Subcutaneous abdominal adipose tissue (tissue), 5 donors: Measurements from ENCODE around the gene BHLHE40.

Experiments
- H3K27ac ChIP-seq: one replicate; pipeline ENCODE4 v1.7.0; 2013; ENCODE audit warnings: low read depth, mild to moderate bottlenecking, inconsistent platforms, low read length, moderate library complexity
- H3K27me3 ChIP-seq, 5 donors: one replicate each; pipeline ENCODE4 v1.7.0; 2013; ENCODE audit warnings: low read length in 5 of 5, inconsistent platforms in 1 of 5; ENCODE audit not compliant: control insufficient read depth in 5 of 5, insufficient read depth in 4 of 5
- H3K36me3 ChIP-seq, 5 donors: one replicate each; pipeline ENCODE4 v1.7.0; 2013; ENCODE audit warnings: low read length in 5 of 5; ENCODE audit not compliant: control insufficient read depth in 5 of 5, insufficient read depth in 5 of 5
- H3K4me1 ChIP-seq, 5 donors: one replicate each; pipeline ENCODE4 v1.7.0; 2013; ENCODE audit warnings: low read length in 5 of 5, mild to moderate bottlenecking in 3 of 5, moderate library complexity in 1 of 5; ENCODE audit not compliant: control insufficient read depth in 5 of 5, insufficient read depth in 5 of 5
- H3K4me3 ChIP-seq, 5 donors: one replicate each; pipeline ENCODE4 v1.7.0; 2013; ENCODE audit warnings: low read length in 5 of 5, low read depth in 1 of 5
- H3K9ac ChIP-seq, 5 donors: one replicate each; pipeline ENCODE4 v1.7.0; 2013; ENCODE audit warnings: low read length in 5 of 5, mild to moderate bottlenecking in 4 of 5, moderate library complexity in 3 of 5
- H3K9me3 ChIP-seq, 5 donors: one replicate each; pipeline ENCODE4 v1.7.0; 2013; ENCODE audit warnings: low read length in 5 of 5; ENCODE audit not compliant: control insufficient read depth in 5 of 5
- donor health status: healthy.
- donor health status: healthy.
- donor health status: healthy.
- donor health status: healthy.
- donor health status: healthy.

Gene BHLHE40

GRCh38 chr3:4982773-4983738 is 3.8 kb downstream of the BHLHE40 start:
- Histone ChIP-seq H3K27ac (peak overlapping the region; percentile 100), H3K36me3 (peaks cover 3 to 31% (median 13%) of the 10 kb centered on the region in 5 donors), H3K27me3 (no peaks in the 10 kb centered on the region), H3K9me3 (no peaks in the 10 kb centered on the region), H3K4me1 (peaks cover 19 to 81% (median 71%) of the 10 kb centered on the region in 5 donors), H3K9ac (peak overlapping the region; percentile 17 to 77 (median 60)), H3K4me3 (peak overlapping the region; percentile 52 to 97 (median 80))

DNA sequence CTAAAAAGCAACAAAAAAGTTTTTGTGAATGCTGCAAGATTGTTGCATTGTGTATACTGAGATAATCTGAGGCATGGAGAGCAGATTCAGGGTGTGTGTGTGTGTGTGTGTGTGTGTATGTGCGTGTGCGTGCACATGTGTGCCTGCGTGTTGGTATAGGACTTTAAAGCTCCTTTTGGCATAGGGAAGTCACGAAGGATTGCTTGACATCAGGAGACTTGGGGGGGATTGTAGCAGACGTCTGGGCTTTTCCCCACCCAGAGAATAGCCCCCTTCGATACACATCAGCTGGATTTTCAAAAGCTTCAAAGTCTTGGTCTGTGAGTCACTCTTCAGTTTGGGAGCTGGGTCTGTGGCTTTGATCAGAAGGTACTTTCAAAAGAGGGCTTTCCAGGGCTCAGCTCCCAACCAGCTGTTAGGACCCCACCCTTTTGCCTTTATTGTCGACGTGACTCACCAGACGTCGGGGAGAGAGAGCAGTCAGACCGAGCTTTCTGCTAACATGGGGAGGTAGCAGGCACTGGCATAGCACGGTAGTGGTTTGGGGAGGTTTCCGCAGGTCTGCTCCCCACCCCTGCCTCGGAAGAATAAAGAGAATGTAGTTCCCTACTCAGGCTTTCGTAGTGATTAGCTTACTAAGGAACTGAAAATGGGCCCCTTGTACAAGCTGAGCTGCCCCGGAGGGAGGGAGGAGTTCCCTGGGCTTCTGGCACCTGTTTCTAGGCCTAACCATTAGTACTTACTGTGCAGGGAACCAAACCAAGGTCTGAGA is 4.7 kb downstream of the BHLHE40 start:
- Histone ChIP-seq H3K36me3 (peaks cover 3 to 31% (median 13%) of the 10 kb centered on the region in 5 donors), H3K4me1 (peaks cover 20 to 84% (median 72%) of the 10 kb centered on the region in 5 donors), H3K9me3 (no peaks in the 10 kb centered on the region), H3K4me3 (peak overlapping the region; percentile 52 to 97 (median 80)), H3K27ac (peak overlapping the region; percentile 100), H3K27me3 (no peaks in the 10 kb centered on the region), H3K9ac (peak overlapping the region; percentile 17 to 81 (median 64))

DNA sequence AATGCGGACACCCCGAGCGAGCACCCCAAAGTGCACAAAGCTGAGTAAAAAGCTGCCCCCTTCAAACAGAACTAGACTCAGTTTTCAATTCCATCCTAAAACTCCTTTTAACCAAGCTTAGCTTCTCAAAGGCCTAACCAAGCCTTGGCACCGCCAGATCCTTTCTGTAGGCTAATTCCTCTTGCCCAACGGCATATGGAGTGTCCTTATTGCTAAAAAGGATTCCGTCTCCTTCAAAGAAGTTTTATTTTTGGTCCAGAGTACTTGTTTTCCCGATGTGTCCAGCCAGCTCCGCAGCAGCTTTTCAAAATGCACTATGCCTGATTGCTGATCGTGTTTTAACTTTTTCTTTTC is 5.3 kb downstream of the BHLHE40 start:
- peaks cover 3 to 31% (median 13%) of the 10 kb centered on the region in 5 donors for H3K36me3 ChIP-seq
- peak overlapping the region; percentile 100 for H3K27ac ChIP-seq
- H3K9ac ChIP-seq: peak overlapping the region in 4 of 5 donors; percentile 34 to 81 (median 66)
- no peaks in the 10 kb centered on the region for H3K27me3 ChIP-seq
- H3K9me3 ChIP-seq: no peaks in the 10 kb centered on the region
- peak overlapping the region; percentile 52 to 97 (median 80) for H3K4me3 ChIP-seq
- H3K4me1 ChIP-seq: peaks cover 24 to 88% (median 77%) of the 10 kb centered on the region in 5 donors

DNA sequence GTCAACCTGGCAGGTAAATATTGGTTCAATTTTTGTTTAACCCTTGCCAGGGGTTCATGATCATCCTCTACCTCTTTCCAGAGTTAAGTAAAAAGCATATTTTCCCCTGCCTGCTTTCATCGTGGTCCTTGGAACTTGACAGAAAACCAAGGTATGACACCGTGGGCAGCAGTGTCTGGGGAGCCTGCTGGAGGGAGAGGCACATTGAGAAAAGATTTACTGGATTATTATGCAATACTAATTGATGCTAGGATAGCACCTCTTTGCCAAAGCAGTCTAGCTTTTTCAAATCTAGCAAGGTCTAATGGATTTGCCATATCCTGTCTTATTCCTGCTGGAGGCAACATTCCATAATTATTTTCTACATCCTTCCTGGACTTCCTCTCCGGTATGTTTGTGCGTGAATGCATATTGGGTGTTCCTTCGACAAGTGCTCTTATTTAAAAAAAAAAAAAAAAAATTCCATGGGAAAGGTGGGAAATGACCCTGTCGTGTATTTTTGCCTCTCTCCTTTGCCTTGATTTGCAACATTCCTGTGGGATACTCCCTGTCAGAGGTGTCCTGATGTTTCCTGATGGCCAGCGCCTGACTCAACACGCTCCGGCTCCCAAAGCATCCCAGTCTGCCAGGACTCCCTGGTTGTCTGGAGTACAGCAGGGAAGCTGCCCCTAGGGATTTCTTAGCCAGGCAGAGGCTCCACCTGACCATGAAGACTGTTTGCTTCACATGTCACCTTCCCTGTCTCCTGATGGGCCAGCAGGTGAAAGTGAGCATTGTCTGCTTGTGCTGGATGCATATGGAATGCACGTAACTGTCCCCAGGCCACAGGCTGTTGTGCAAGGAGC is 6.3 kb downstream of the BHLHE40 start:
- Histone ChIP-seq H3K9me3 (no peaks in the 10 kb centered on the region), H3K27ac (peak overlapping the region; percentile 77), H3K9ac (peak overlapping the region; percentile 14 to 78 (median 46)), H3K27me3 (no peaks in the 10 kb centered on the region), H3K36me3 (peaks cover 3 to 31% (median 13%) of the 10 kb centered on the region in 5 donors), H3K4me3 (peak overlapping the region in 4 of 5 donors; percentile 12 to 63 (median 43)), H3K4me1 (peaks cover 25 to 85% (median 73%) of the 10 kb centered on the region in 5 donors)

GRCh38 chr3:4986175-4986781 is 7.0 kb downstream of the BHLHE40 start:
- peak overlapping the region; percentile 77 for H3K27ac ChIP-seq
- H3K27me3 ChIP-seq: no peaks in the 10 kb centered on the region
- peaks cover 25 to 79% (median 67%) of the 10 kb centered on the region in 5 donors for H3K4me1 ChIP-seq
- H3K4me3 ChIP-seq: peak overlapping the region; percentile 31 to 63 (median 55)
- H3K36me3 ChIP-seq: peaks cover 3 to 29% (median 13%) of the 10 kb centered on the region in 5 donors
- peak overlapping the region; percentile 46 to 78 (median 70) for H3K9ac ChIP-seq
- no peaks in the 10 kb centered on the region for H3K9me3 ChIP-seq

GRCh38 chr3:4986782-4987537 is 7.7 kb downstream of the BHLHE40 start:
- Histone ChIP-seq H3K9me3 (no peaks in the 10 kb centered on the region), H3K36me3 (peaks cover 3 to 24% (median 13%) of the 10 kb centered on the region in 5 donors), H3K4me3 (peak overlapping the region; percentile 48 to 63 (median 55)), H3K4me1 (peaks cover 25 to 72% (median 61%) of the 10 kb centered on the region in 5 donors), H3K9ac (peak overlapping the region; percentile 46 to 82 (median 74)), H3K27ac (peak overlapping the region; percentile 77), H3K27me3 (no peaks in the 10 kb centered on the region)

DNA sequence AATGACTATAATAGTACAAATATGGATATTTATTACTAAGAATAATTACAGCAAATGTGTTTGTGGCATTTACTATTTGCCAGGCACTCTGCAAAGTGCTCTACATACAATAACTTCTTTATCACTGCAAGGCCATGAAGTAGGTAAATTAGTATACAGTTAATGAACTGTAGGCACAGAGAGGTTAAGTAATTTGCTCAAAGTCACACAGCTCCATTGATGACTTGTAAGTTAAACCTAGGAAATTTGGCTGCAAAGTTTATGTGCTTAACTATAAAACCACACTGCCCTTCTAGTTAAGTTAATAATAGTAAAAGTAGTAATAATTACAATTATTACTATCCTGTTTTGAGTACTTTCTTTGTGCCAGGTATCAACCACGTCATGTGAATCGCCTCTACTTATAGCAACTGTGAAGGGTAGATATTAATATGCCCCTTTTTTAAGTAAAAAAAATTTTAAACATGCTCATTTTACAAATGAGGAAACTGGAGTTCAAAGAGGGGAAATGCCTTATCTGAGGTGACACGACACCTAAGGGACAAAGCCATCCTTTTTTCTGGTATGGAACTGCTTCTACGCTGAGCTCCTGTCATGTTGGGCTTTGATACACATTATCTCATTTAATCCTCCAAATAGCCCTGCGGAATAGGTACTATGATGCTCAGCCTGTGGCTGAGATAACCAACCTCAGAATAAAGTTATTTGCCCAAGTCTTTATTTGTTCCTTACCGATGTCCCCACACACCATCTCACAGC is 8.5 kb downstream of the BHLHE40 start:
- Histone ChIP-seq H3K36me3 (peaks cover 0 to 19% (median 11%) of the 10 kb centered on the region in 5 donors), H3K4me1 (peaks cover 25 to 65% (median 53%) of the 10 kb centered on the region in 5 donors), H3K9me3 (no peaks in the 10 kb centered on the region), H3K9ac (peak overlapping the region in 4 of 5 donors; percentile 46 to 78 (median 72)), H3K27me3 (no peaks in the 10 kb centered on the region), H3K4me3 (peak overlapping the region; percentile 48 to 63 (median 55)), H3K27ac (peak overlapping the region; percentile 77)
